Esophagus (tissue), 2 donors: ENCODE results near the gene OR5H14. TPM values are rescaled to one million over a fixed set of nuclear protein-coding genes. Genes with fewer than 3 reads are reported as not detected.
"Not testable (repeated sequence)": the region's sequence is repeated elsewhere in the genome, so short reads cannot be mapped to it uniquely, and the experiment has no call there.

Source experiments
- H3K27ac ChIP-seq, 2 donors: one replicate each; pipeline ENCODE4 v1.5.1; 2013; ENCODE audit warnings: low read depth in 2 of 2, mild to moderate bottlenecking in 2 of 2, inconsistent platforms in 1 of 2, low read length in 1 of 2, moderate library complexity in 1 of 2
- H3K27me3 ChIP-seq, 2 donors: one replicate each; pipeline ENCODE4 v1.6.1; 2013; ENCODE audit warnings: low read length in 2 of 2, control low read depth in 1 of 2, mild to moderate bottlenecking in 1 of 2; ENCODE audit not compliant: insufficient read depth in 2 of 2, control insufficient read depth in 1 of 2
- H3K36me3 ChIP-seq, 2 donors: one replicate each; pipeline ENCODE4 v1.6.1; 2013; ENCODE audit warnings: low read length in 1 of 2; ENCODE audit not compliant: control insufficient read depth in 2 of 2, insufficient read depth in 2 of 2
- H3K4me1 ChIP-seq, 2 donors: one replicate each; pipeline ENCODE4 v1.6.1; 2013; ENCODE audit warnings: low read length in 1 of 2; ENCODE audit not compliant: control insufficient read depth in 2 of 2, insufficient read depth in 2 of 2
- H3K4me3 ChIP-seq, 2 donors: one replicate each; pipeline ENCODE4 v1.5.1; 2013; ENCODE audit warnings: low read length in 2 of 2, mild to moderate bottlenecking in 2 of 2, low read depth in 1 of 2, moderate library complexity in 1 of 2
- H3K9me3 ChIP-seq, 2 donors: one replicate each; pipeline ENCODE4 v1.6.1; 2013; ENCODE audit warnings: mild to moderate bottlenecking in 2 of 2, low read depth in 1 of 2, low read length in 1 of 2, moderate library complexity in 1 of 2; ENCODE audit not compliant: control insufficient read depth in 2 of 2, insufficient read depth in 1 of 2
- WGBS, 2 donors: extraction: QIAGEN DNeasy Blood & Tissue Kit; methylation state at CpG; one replicate each; pipeline ENCODE4 v1.1.7; 2013; 5-methylcytosine and 5-hydroxymethylcytosine counted together
- polyA plus RNA-seq, 2 donors: library from polyadenylated mRNA; stranded (reverse); fragments of 200-250 nt; gene quantifications; one replicate each; pipeline ENCODE4 v1.2.3, GENCODE V29; 2013
- donor health status: healthy with polysubstance abuse.
- donor health status: Bipolar disorder and iron deficiency.

The OR5H14 gene
- polyA plus RNA-seq, 2 donors = not detected

- Histone ChIP-seq H3K36me3 (no peaks in the 10 kb centered on the region), H3K9me3 (no peaks in the 10 kb centered on the region), H3K27ac (no peak overlapping the region), H3K4me1 (no peaks in the 10 kb centered on the region), H3K4me3 (no peak overlapping the region), H3K27me3 (no peaks in the 10 kb centered on the region)
Measured at GRCh38 chr3:98185180-98185579, 37.9 kb downstream of the OR5H14 start.

GRCh38 chr3:98188545-98188944 lies 41.3 kb downstream of the OR5H14 start:
- 31 to 36% methylated on average over 3 of the region's 3 CpGs for WGBS, 2 donors
- H3K4me3 ChIP-seq = no peak overlapping the region
- no peaks in the 10 kb centered on the region for H3K36me3 ChIP-seq
- H3K27ac ChIP-seq = no peak overlapping the region
- no peaks in the 10 kb centered on the region for H3K4me1 ChIP-seq
- H3K27me3 ChIP-seq = no peaks in the 10 kb centered on the region
- H3K9me3 ChIP-seq = no peaks in the 10 kb centered on the region

- not testable (repeated sequence) for H3K4me1 ChIP-seq, H3K36me3 ChIP-seq, H3K9me3 ChIP-seq, H3K27ac ChIP-seq, H3K27me3 ChIP-seq, H3K4me3 ChIP-seq
Measured at GRCh38 chr3:98190911-98191310, 43.6 kb downstream of the OR5H14 start.

GRCh38 chr3:98196293-98196692 lies 49.0 kb downstream of the OR5H14 start:
- not testable (repeated sequence) for H3K9me3 ChIP-seq, H3K36me3 ChIP-seq, H3K4me1 ChIP-seq, H3K27ac ChIP-seq, H3K4me3 ChIP-seq, H3K27me3 ChIP-seq
- 75 to 78% methylated on average over 2 of the region's 2 CpGs for WGBS, 2 donors

- H3K4me1 ChIP-seq = no peaks in the 10 kb centered on the region
- no peaks in the 10 kb centered on the region for H3K27me3 ChIP-seq
- H3K4me3 ChIP-seq = no peak overlapping the region
- WGBS, 2 donors = 59 to 61% methylated on average over 1 of the region's 1 CpG
- no peaks in the 10 kb centered on the region for H3K9me3 ChIP-seq
- no peak overlapping the region for H3K27ac ChIP-seq
- H3K36me3 ChIP-seq = no peaks in the 10 kb centered on the region
Measured at GRCh38 chr3:98199020-98199419, 51.7 kb downstream of the OR5H14 start.

Other genes starting within 250 kb of the OR5H14 start
- 10 to 100 TPM; 24.0 to 27.9 TPM for gene RIOX2, start 175.0 kb upstream of the OR5H14 start, polyA plus RNA-seq
- gene GABRR3, start 112.2 kb upstream of the OR5H14 start, polyA plus RNA-seq = not detected
- gene OR5AC2, start 60.3 kb upstream of the OR5H14 start, polyA plus RNA-seq = not detected
- gene OR5H1, start 16.8 kb upstream of the OR5H14 start, polyA plus RNA-seq = not detected
- not detected for gene OR5H15, start 19.2 kb downstream of the OR5H14 start, polyA plus RNA-seq
- gene OR5H6, start 116.8 kb downstream of the OR5H14 start, polyA plus RNA-seq = not detected
- not detected for gene OR5H2, start 135.0 kb downstream of the OR5H14 start, polyA plus RNA-seq
- gene OR5K4, start 206.4 kb downstream of the OR5H14 start, polyA plus RNA-seq = not detected
- not detected for gene OR5K3, start 243.2 kb downstream of the OR5H14 start, polyA plus RNA-seq